Measurements from ENCODE around the gene TRAIP.

- TF ChIP-seq POLR2A (IDR thresholded peaks at IDR 0.05; ENCODE audit: low read depth, low read length) (no peak), TAF1 (IDR thresholded peaks at IDR 0.05; ENCODE audit: low read depth, low read length) (no peak), POLR2AphosphoS5 (IDR thresholded peaks at IDR 0.05; ENCODE audit: low read depth, low read length) (no peak), POU2F2 (IDR thresholded peaks at IDR 0.05; ENCODE audit: low read depth, low read length) (no peak)
Measured at GRCh38 chr3:49799105-49799504, 57.3 kb downstream of the TRAIP start.

Measured in GM12891 (cell line).